GM12878 (cell line): ENCODE results near the gene SPIN1. TPM values are rescaled to one million over a fixed set of nuclear protein-coding genes. Genes with fewer than 3 reads are reported as not detected.
"Not testable (repeated sequence)": the region's sequence is repeated elsewhere in the genome, so short reads cannot be mapped to it uniquely, and the experiment has no call there.

Experiments used
- ATAC-seq: fragments of 200-7000 bp; cut with Tn5 transposase; 3 replicates; pipeline ENCODE4 v1.9.1; 2020; ENCODE audit warnings: mild to moderate bottlenecking, moderate library complexity
- BruUV-seq: library from RNA; stranded (reverse); fragments of 400-500 nt; replicated peaks from 2 replicates; lab custom pipeline; 2021; lab: Mats Ljungman, UMichigan
- CTCF ChIA-PET: fragments of 300-600 bp; sonication (Branson Sonifier 250); formaldehyde crosslinking; extraction: SDS; loops from one replicate; lab custom pipeline; 2021; ENCODE audit warnings: inconsistent platforms; lab: Yijun Ruan, JAX
- POLR2A ChIA-PET: fragments of 350-600 bp; formaldehyde crosslinking; extraction: SDS; loops from one replicate; lab custom pipeline; 2021; ENCODE audit warnings: inconsistent platforms; lab: Charles Lee
- RAD21 ChIA-PET: fragments of 300-600 bp; sonication (Branson Sonifier 250); formaldehyde crosslinking; loops from one replicate; lab custom pipeline; 2023; ENCODE audit warnings: antibody characterized with exemption; ENCODE audit not compliant: unreplicated experiment; lab: Charles Lee
- SMC1A ChIA-PET: fragments of 300-600 bp; sonication (Branson Sonifier 250); formaldehyde crosslinking; loops from one replicate; lab custom pipeline; 2023; ENCODE audit not compliant: unreplicated experiment, uncharacterized antibody; lab: Charles Lee
- DNase-seq: peaks from one replicate; pipeline ENCODE4 v3.0.0-alpha.2; 2011; ENCODE audit warnings: low read depth, low spot score
- FAIRE-seq: peaks from 3 replicates; lab custom pipeline; 2011; peaks lifted over from hg19 to GRCh38; lab: Jason Lieb, UNC
- H2AFZ ChIP-seq: 2 replicates; pipeline ENCODE4 v1.6.0; 2011; ENCODE audit warnings: low read depth, low read length, control low read depth; ENCODE audit not compliant: control insufficient read depth
- H3K27ac ChIP-seq: 2 replicates; pipeline ENCODE4 v1.5.1; 2011; ENCODE audit warnings: control low read depth; ENCODE audit not compliant: control insufficient read depth, insufficient read depth
- H3K27me3 ChIP-seq, 2 experiments: replicated peaks in 1 of 2; 2 replicates each; pipeline versions ENCODE4 v1.6.0 to v1.6.1; 2011; ENCODE audit warnings: low read length in 1 of 2; ENCODE audit not compliant: control insufficient read depth in 2 of 2, insufficient read depth in 2 of 2
- H3K36me3 ChIP-seq, 2 experiments: 2 replicates each; pipeline ENCODE4 v1.5.1; 2011; ENCODE audit warnings: low read length in 1 of 2; ENCODE audit not compliant: control insufficient read depth in 2 of 2, insufficient read depth in 2 of 2
- H3K4me1 ChIP-seq: 2 replicates; pipeline ENCODE4 v1.6.1; 2011; ENCODE audit warnings: mild to moderate bottlenecking, low read length, moderate library complexity, mixed read lengths; ENCODE audit not compliant: control insufficient read depth, insufficient read depth
- H3K4me2 ChIP-seq: 2 replicates; pipeline ENCODE4 v1.6.0; 2011; ENCODE audit warnings: control low read depth; ENCODE audit not compliant: control insufficient read depth, insufficient read depth
- H3K4me3 ChIP-seq: fragments of 200-600 bp; sonication (generic); 2 replicates; pipeline ENCODE4 v1.5.1; 2016
- H3K79me2 ChIP-seq: 2 replicates; pipeline ENCODE4 v1.6.0; 2011; ENCODE audit warnings: low read length; ENCODE audit not compliant: control insufficient read depth, insufficient read depth
- H3K9ac ChIP-seq: 2 replicates; pipeline ENCODE4 v1.8.0; 2011; ENCODE audit warnings: low read length, control low read depth, mixed read lengths; ENCODE audit not compliant: control insufficient read depth, insufficient read depth
- H3K9me3 ChIP-seq: replicated peaks from 3 replicates; pipeline ENCODE4 v1.5.1; 2011; ENCODE audit warnings: mild to moderate bottlenecking, low read length; ENCODE audit not compliant: control insufficient read depth, insufficient read depth
- H4K20me1 ChIP-seq: 2 replicates; pipeline ENCODE4 v1.6.0; 2011; ENCODE audit not compliant: control insufficient read depth, insufficient read depth
- ZNF274 ChIP-seq: IDR thresholded peaks from one replicate; pipeline ENCODE4 v1.8.0; 2011; ENCODE audit not compliant: insufficient read length, insufficient read depth
- WGBS: methylation state at CpG from one replicate; pipeline ENCODE4 v1.1.6; 2016; ENCODE audit warnings: low lambda C conversion rate; ENCODE audit not compliant: insufficient replicate concordance, insufficient coverage; ENCODE audit errors: missing lambda C conversion rate; 5-methylcytosine and 5-hydroxymethylcytosine counted together
- in situ Hi-C: fragments of 300-500 bp; cut with MboI; formaldehyde crosslinking; loops from 9 replicates; pipeline ENCODE4 v1.14.3; 2018; ENCODE audit warnings: mixed read lengths
- intact Hi-C: fragments of 100-400 bp; cut with micrococcal nuclease; formaldehyde crosslinking; loops from one replicate; pipeline ENCODE4 v1.14.2; 2022; ENCODE audit not compliant: unreplicated experiment
- polyA plus RNA-seq, 11 experiments: library from polyadenylated mRNA; depleted of rRNA in 4 of 11; unstranded in 6 of 11; stranded (reverse) in 5 of 11; fragments of >200 nt; fragmentation: Nextera tagmentation in 4 of 11; fragmentation: Illumina TruSeq in 1 of 11; extraction: Ambion mirVana in 4 of 11; extraction: Trizol in 1 of 11; gene quantifications; 1 replicate in 1 of 11; 2 replicates in 10 of 11; pipeline versions ENCODE4 v1.2.1 to v1.2.3, GENCODE V29; 2011 to 2016; ENCODE audit warnings: inconsistent platforms in 2 of 11, missing spikeins in 2 of 11, low read depth in 1 of 11
- total RNA-seq, 4 experiments: library from RNA; depleted of rRNA in 3 of 4; stranded (reverse); fragments of >200 nt in 3 of 4; fragmentation: Illumina TruSeq in 1 of 4; extraction: Trizol in 1 of 4; gene quantifications; 2 replicates each; pipeline versions ENCODE4 v1.2.1 to v1.2.3, GENCODE V29; 2013 to 2021
- TF ChIP-seq, protein P1 (sequence below): fragments of 450-650 bp; conservative IDR thresholded peaks from 2 replicates; pipeline ENCODE4 v1.6.1; 2017; ENCODE audit warnings: mild to moderate bottlenecking, moderate library complexity
- TF ChIP-seq, protein P2 (sequence below), 3 experiments: IDR thresholded peaks in 2 of 3; conservative IDR thresholded peaks in 1 of 3; 2 replicates each; pipeline ENCODE4 v1.5.1; 2011; ENCODE audit warnings: low read depth in 3 of 3, low read length in 3 of 3, mild to moderate bottlenecking in 3 of 3, control low read depth in 2 of 3, moderate library complexity in 2 of 3, inconsistent platforms in 1 of 3, mixed read lengths in 1 of 3; ENCODE audit not compliant: control insufficient read depth in 2 of 3, insufficient read depth in 1 of 3; ENCODE audit errors: extremely low read depth in 1 of 3

Gene SPIN1
- total and polyA plus RNA-seq, 10 of the 15 experiments (the other 5 are each of a cell fraction or from before 2014, with no cell fraction given), result 6.6 to 30.3 (median 17.1) TPM

GRCh38 chr9:88380118-88380517, 8.1 kb upstream of the SPIN1 start:
- intact Hi-C loops, result loop anchor here (10.0 kb wide), 1 partner anchor 195 kb away; no protein-coding TSS in a partner anchor
- BruUV-seq, result no TSS peak
- Histone ChIP-seq H3K36me3 (no peaks in the 10 kb centered on the region), H3K4me1 (no peaks in the 10 kb centered on the region), H3K27me3 (no peaks in the 10 kb centered on the region; a peak in 1 of 4 replicates), H3K9ac (no peak overlapping the region), H3K79me2 (no peaks in the 10 kb centered on the region), H3K9me3 (no peaks in the 10 kb centered on the region), H3K4me3 (no peak overlapping the region), H4K20me1 (no peaks in the 10 kb centered on the region), H3K4me2 (no peak overlapping the region), H2AFZ (no peak overlapping the region), H3K27ac (no peak overlapping the region)
- WGBS, result 0% methylated on average over 1 of the region's 1 CpG
- DNase-seq (no peak), ATAC-seq (no peak), FAIRE-seq (no peak)
- POLR2A ChIA-PET, result no interaction called here
- no peak for TF ChIP-seq ZNF274
- TF ChIP-seq, protein P1, sequence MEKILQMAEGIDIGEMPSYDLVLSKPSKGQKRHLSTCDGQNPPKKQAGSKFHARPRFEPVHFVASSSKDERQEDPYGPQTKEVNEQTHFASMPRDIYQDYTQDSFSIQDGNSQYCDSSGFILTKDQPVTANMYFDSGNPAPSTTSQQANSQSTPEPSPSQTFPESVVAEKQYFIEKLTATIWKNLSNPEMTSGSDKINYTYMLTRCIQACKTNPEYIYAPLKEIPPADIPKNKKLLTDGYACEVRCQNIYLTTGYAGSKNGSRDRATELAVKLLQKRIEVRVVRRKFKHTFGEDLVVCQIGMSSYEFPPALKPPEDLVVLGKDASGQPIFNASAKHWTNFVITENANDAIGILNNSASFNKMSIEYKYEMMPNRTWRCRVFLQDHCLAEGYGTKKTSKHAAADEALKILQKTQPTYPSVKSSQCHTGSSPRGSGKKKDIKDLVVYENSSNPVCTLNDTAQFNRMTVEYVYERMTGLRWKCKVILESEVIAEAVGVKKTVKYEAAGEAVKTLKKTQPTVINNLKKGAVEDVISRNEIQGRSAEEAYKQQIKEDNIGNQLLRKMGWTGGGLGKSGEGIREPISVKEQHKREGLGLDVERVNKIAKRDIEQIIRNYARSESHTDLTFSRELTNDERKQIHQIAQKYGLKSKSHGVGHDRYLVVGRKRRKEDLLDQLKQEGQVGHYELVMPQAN, result no peak
- TF ChIP-seq, protein P2, sequence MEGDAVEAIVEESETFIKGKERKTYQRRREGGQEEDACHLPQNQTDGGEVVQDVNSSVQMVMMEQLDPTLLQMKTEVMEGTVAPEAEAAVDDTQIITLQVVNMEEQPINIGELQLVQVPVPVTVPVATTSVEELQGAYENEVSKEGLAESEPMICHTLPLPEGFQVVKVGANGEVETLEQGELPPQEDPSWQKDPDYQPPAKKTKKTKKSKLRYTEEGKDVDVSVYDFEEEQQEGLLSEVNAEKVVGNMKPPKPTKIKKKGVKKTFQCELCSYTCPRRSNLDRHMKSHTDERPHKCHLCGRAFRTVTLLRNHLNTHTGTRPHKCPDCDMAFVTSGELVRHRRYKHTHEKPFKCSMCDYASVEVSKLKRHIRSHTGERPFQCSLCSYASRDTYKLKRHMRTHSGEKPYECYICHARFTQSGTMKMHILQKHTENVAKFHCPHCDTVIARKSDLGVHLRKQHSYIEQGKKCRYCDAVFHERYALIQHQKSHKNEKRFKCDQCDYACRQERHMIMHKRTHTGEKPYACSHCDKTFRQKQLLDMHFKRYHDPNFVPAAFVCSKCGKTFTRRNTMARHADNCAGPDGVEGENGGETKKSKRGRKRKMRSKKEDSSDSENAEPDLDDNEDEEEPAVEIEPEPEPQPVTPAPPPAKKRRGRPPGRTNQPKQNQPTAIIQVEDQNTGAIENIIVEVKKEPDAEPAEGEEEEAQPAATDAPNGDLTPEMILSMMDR (IDR thresholded peaks at IDR 0.05 in 2 of 3, conservative IDR thresholded peaks at IDR 0.05 in 1 of 3; ENCODE audit: control insufficient read depth in 2 of 3, extremely low read depth in 1 of 3, insufficient read depth in 1 of 3, low read depth in 3 of 3, low read length in 3 of 3), result no peak
- in situ Hi-C loops, result no loop called here
- SMC1A ChIA-PET, result interaction anchor here (0.6 kb wide), 2 partner anchors 9 to 134 kb away, joined by 3 to 4 read pairs; no protein-coding TSS in a partner anchor
- CTCF ChIA-PET, result interaction anchor here (0.6 kb wide), 1 partner anchor 49 kb away, joined by 3 read pairs; no protein-coding TSS in a partner anchor
- RAD21 ChIA-PET, result no interaction called here

GRCh38 chr9:88381322-88381721, 6.9 kb upstream of the SPIN1 start:
- H3K27ac ChIP-seq, H3K79me2 ChIP-seq, SMC1A ChIA-PET, H3K4me1 ChIP-seq, H3K9ac ChIP-seq, H3K4me2 ChIP-seq, ATAC-seq, H3K9me3 ChIP-seq, DNase-seq, RAD21 ChIA-PET, H3K4me3 ChIP-seq, CTCF ChIA-PET, POLR2A ChIA-PET, BruUV-seq, H2AFZ ChIP-seq, H3K27me3 ChIP-seq, FAIRE-seq, in situ Hi-C loops, H3K36me3 ChIP-seq, H4K20me1 ChIP-seq: not testable (repeated sequence)
- intact Hi-C loops, result loop anchor here (10.0 kb wide), 1 partner anchor 193 kb away; no protein-coding TSS in a partner anchor
- 42% methylated on average over 10 of the region's 10 CpGs for WGBS
